SK-N-SH (cell line): Measurements from ENCODE around the gene PALLD. TPM values are rescaled to one million over a fixed set of nuclear protein-coding genes. Genes with fewer than 3 reads are reported as not detected.

Experiments used
- CTCF ChIA-PET: fragments of 300-600, 350-600 bp; formaldehyde crosslinking; extraction: SDS; loops from one replicate; lab custom pipeline; 2021; lab: Yijun Ruan, JAX
- POLR2A ChIA-PET: fragments of 350-600 bp; sonication (Branson Sonifier 250); formaldehyde crosslinking; extraction: SDS; loops from one replicate; lab custom pipeline; 2020; ENCODE audit warnings: antibody characterized with exemption, inconsistent platforms; lab: Yijun Ruan, JAX
- DNase-seq: peaks from one replicate; pipeline ENCODE4 v3.0.0; 2012
- H2AFZ ChIP-seq: fragments of 200-600 bp; sonication (generic); 2 replicates; pipeline ENCODE4 v1.8.1; 2016; ENCODE audit warnings: antibody characterized with exemption, mild to moderate bottlenecking, low read depth
- H3F3A ChIP-seq: fragments of 200-600 bp; sonication (generic); replicated peaks from 2 replicates; pipeline ENCODE3; 2016; ENCODE audit warnings: antibody characterized with exemption, mild to moderate bottlenecking; ENCODE audit not compliant: insufficient read depth
- H3K27ac ChIP-seq, 2 experiments: fragments of 200-500 bp in 1 of 2; fragments of 200-600 bp in 1 of 2; sonication (Bioruptor generic) in 1 of 2; sonication (generic), shearing (Covaris generic) in 1 of 2; 2 replicates each; pipeline versions ENCODE4 v1.5.1 to v1.6.1; 2014 to 2016; ENCODE audit warnings: low read depth in 2 of 2, inconsistent platforms in 1 of 2, low read length in 1 of 2, mild to moderate bottlenecking in 1 of 2, mixed read lengths in 1 of 2
- H3K27me3 ChIP-seq: fragments of 200-600 bp; sonication (generic), shearing (Covaris generic); 2 replicates; pipeline ENCODE4 v1.6.1; 2016; ENCODE audit warnings: mixed run types; ENCODE audit not compliant: insufficient read depth
- H3K36me3 ChIP-seq, 2 experiments: fragments of 200-500 bp in 1 of 2; fragments of 200-600 bp in 1 of 2; sonication (Bioruptor generic) in 1 of 2; sonication (generic) in 1 of 2; replicated peaks in 1 of 2; 2 replicates each; pipeline versions ENCODE3 to v1.5.1; 2014 to 2016; ENCODE audit warnings: low read length in 1 of 2, mild to moderate bottlenecking in 1 of 2; ENCODE audit not compliant: insufficient read depth in 2 of 2, control insufficient read depth in 1 of 2
- H3K4me1 ChIP-seq, 2 experiments: fragments of 200-500 bp in 1 of 2; fragments of 200-600 bp in 1 of 2; sonication (Bioruptor generic) in 1 of 2; sonication (generic), shearing (Covaris generic) in 1 of 2; 2 replicates each; pipeline versions ENCODE4 v1.5.1 to v1.6.1; 2014 to 2016; ENCODE audit warnings: low read depth in 1 of 2, low read length in 1 of 2, mixed run types in 1 of 2; ENCODE audit not compliant: insufficient read depth in 2 of 2, control insufficient read depth in 1 of 2
- H3K4me2 ChIP-seq: fragments of 200-600 bp; sonication (generic), shearing (Covaris generic); 2 replicates; pipeline ENCODE4 v1.6.1; 2017; ENCODE audit warnings: mixed run types
- H3K4me3 ChIP-seq, 2 experiments: fragments of 200-500 bp in 1 of 2; fragments of 200-600 bp in 1 of 2; sonication (Bioruptor generic) in 1 of 2; sonication (generic), shearing (Covaris generic) in 1 of 2; 2 replicates each; pipeline versions ENCODE4 v1.5.1 to v1.8.1; 2014 to 2016; ENCODE audit warnings: low read depth in 2 of 2, inconsistent platforms in 1 of 2, low read length in 1 of 2, mild to moderate bottlenecking in 1 of 2, mixed read lengths in 1 of 2, moderate library complexity in 1 of 2
- H3K79me2 ChIP-seq: fragments of 200-600 bp; sonication (generic); 2 replicates; pipeline ENCODE4 v1.8.1; 2017; ENCODE audit warnings: mild to moderate bottlenecking; ENCODE audit not compliant: insufficient read depth
- H3K9ac ChIP-seq: fragments of 200-600 bp; sonication (generic); 2 replicates; pipeline ENCODE4 v1.6.1; 2017; ENCODE audit warnings: mixed run types
- H3K9me2 ChIP-seq: fragments of 200-600 bp; sonication (generic); 2 replicates; pipeline ENCODE4 v1.6.1; 2017; ENCODE audit warnings: mixed run types
- H3K9me3 ChIP-seq: fragments of 200-600 bp; sonication (generic); 2 replicates; pipeline ENCODE4 v1.6.1; 2017; ENCODE audit warnings: mixed run types, mild to moderate bottlenecking, moderate library complexity
- H4K20me1 ChIP-seq: fragments of 200-600 bp; sonication (generic); 2 replicates; pipeline ENCODE4 v1.6.1; 2017; ENCODE audit warnings: mild to moderate bottlenecking, mixed run types; ENCODE audit not compliant: insufficient read depth
- CHD2 ChIP-seq: fragments of 150-350 bp; IDR thresholded peaks from 2 replicates; pipeline ENCODE4 v1.6.1; 2018; ENCODE audit warnings: low read length; ENCODE audit not compliant: partially characterized antibody
- ELF1 ChIP-seq: IDR thresholded peaks from 2 replicates; pipeline ENCODE4 v1.4.0; 2012
- FOSL2 ChIP-seq: IDR thresholded peaks from 2 replicates; pipeline ENCODE4 v1.4.0; 2012; ENCODE audit warnings: low read depth, mild to moderate bottlenecking, moderate library complexity, borderline replicate concordance
- FOXJ3 ChIP-seq: sonication (generic); formaldehyde crosslinking; IDR thresholded peaks from 2 replicates; pipeline ENCODE4 v1.5.1; 2020; ENCODE audit warnings: mild to moderate bottlenecking, missing genetic modification reagents
- GABPA ChIP-seq: IDR thresholded peaks from 2 replicates; pipeline ENCODE4 v1.4.0; 2012; ENCODE audit warnings: low read depth, mild to moderate bottlenecking
- JUND ChIP-seq: IDR thresholded peaks from 2 replicates; pipeline ENCODE4 v1.4.0; 2012
- MEF2A ChIP-seq: IDR thresholded peaks from 2 replicates; pipeline ENCODE4 v1.4.0; 2012; ENCODE audit warnings: low read depth, borderline replicate concordance
- POLR2AphosphoS5 ChIP-seq: IDR thresholded peaks from 2 replicates; pipeline ENCODE4 v1.6.1; 2012; ENCODE audit warnings: low read depth, low read length
- RAD21 ChIP-seq: IDR thresholded peaks from 2 replicates; pipeline ENCODE4 v1.6.1; 2012; ENCODE audit warnings: mild to moderate bottlenecking, low read length
- RCOR1 ChIP-seq: fragments of 150-350 bp; IDR thresholded peaks from 2 replicates; pipeline ENCODE4 v1.6.1; 2017; ENCODE audit warnings: antibody characterized with exemption, low read length
- RXRA ChIP-seq: IDR thresholded peaks from 2 replicates; pipeline ENCODE4 v1.4.0; 2012; ENCODE audit warnings: low read depth, mild to moderate bottlenecking, borderline replicate concordance
- SIN3A ChIP-seq: IDR thresholded peaks from 2 replicates; pipeline ENCODE4 v1.6.1; 2012; ENCODE audit warnings: low read depth, mild to moderate bottlenecking, low read length, moderate library complexity, borderline replicate concordance
- SMC3 ChIP-seq: IDR thresholded peaks from 2 replicates; pipeline ENCODE4 v1.6.1; 2012; ENCODE audit warnings: low read depth, low read length, improper control_type of control experiment
- TAF1 ChIP-seq: IDR thresholded peaks from 2 replicates; pipeline ENCODE4 v1.6.1; 2012; ENCODE audit warnings: low read depth, mild to moderate bottlenecking, low read length, moderate library complexity, borderline replicate concordance
- TEAD4 ChIP-seq: IDR thresholded peaks from 2 replicates; pipeline ENCODE4 v1.4.0; 2012; ENCODE audit warnings: mild to moderate bottlenecking, borderline replicate concordance; ENCODE audit not compliant: insufficient read depth
- WGBS: methylation state at CpG from one replicate; pipeline ENCODE4 v1.1.6; 2017; ENCODE audit warnings: low lambda C conversion rate; 5-methylcytosine and 5-hydroxymethylcytosine counted together
- polyA plus RNA-seq, 3 experiments: library from polyadenylated mRNA; depleted of rRNA; stranded (reverse); fragments of >200 nt; gene quantifications; 2 replicates each; pipeline ENCODE4 v1.2.3, GENCODE V29; 2012
- TF ChIP-seq, protein P1 (sequence below): fragments of 200-600 bp; sonication (generic); IDR thresholded peaks from 2 replicates; pipeline ENCODE4 v1.6.1; 2017; ENCODE audit warnings: antibody characterized with exemption, mild to moderate bottlenecking, moderate library complexity
- TF ChIP-seq, protein P2 (sequence below): IDR thresholded peaks from 2 replicates; pipeline ENCODE4 v1.6.1; 2012; ENCODE audit warnings: mild to moderate bottlenecking, low read depth, low read length, moderate library complexity
- TF ChIP-seq, protein P3 (sequence below): IDR thresholded peaks from 2 replicates; pipeline ENCODE4 v1.4.0; 2012; ENCODE audit warnings: low read depth, borderline replicate concordance

Gene PALLD
- polyA plus RNA-seq, 1 of the 3 experiments (the other 2 are of a cell fraction): 33.0 TPM

DNA sequence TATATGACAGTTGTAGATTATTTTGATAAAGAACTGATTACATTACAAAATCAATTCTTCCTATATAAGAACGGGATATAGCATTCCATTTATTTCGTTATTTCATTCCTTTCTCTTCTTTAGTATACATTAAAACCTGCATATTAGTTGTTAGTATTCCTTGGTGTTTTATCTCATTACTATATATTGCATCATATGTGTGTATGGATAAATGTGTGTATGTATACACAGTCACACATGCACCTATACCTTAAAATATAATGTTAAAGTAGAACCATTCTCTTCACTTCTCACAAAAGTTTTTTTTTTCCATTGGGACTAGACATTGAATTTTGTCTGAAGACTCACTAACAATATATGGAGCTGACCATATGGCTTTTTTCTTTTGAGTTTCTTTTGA, 5.3 kb upstream of the PALLD start:
- H3K9ac ChIP-seq: no peak overlapping the region
- POLR2A ChIA-PET: no interaction called here
- H3F3A ChIP-seq: no peaks in the 10 kb centered on the region
- H3K27me3 ChIP-seq: no peaks in the 10 kb centered on the region
- WGBS: 92% methylated on average over 2 of the region's 2 CpGs
- no peaks in the 10 kb centered on the region for H3K9me3 ChIP-seq
- H2AFZ ChIP-seq: no peak overlapping the region
- peaks cover 0 to 10% of the 10 kb centered on the region in 2 experiments; a peak in 2 of 4 replicates for H3K4me1 ChIP-seq
- no peak overlapping the region for H3K4me3 ChIP-seq
- no peaks in the 10 kb centered on the region for H4K20me1 ChIP-seq
- no peak overlapping the region for H3K4me2 ChIP-seq
- no peaks in the 10 kb centered on the region for H3K9me2 ChIP-seq
- no peaks in the 10 kb centered on the region for H3K79me2 ChIP-seq
- TF ChIP-seq, protein P1, sequence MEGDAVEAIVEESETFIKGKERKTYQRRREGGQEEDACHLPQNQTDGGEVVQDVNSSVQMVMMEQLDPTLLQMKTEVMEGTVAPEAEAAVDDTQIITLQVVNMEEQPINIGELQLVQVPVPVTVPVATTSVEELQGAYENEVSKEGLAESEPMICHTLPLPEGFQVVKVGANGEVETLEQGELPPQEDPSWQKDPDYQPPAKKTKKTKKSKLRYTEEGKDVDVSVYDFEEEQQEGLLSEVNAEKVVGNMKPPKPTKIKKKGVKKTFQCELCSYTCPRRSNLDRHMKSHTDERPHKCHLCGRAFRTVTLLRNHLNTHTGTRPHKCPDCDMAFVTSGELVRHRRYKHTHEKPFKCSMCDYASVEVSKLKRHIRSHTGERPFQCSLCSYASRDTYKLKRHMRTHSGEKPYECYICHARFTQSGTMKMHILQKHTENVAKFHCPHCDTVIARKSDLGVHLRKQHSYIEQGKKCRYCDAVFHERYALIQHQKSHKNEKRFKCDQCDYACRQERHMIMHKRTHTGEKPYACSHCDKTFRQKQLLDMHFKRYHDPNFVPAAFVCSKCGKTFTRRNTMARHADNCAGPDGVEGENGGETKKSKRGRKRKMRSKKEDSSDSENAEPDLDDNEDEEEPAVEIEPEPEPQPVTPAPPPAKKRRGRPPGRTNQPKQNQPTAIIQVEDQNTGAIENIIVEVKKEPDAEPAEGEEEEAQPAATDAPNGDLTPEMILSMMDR: no peak
- TF ChIP-seq SMC3: no peak
- TF ChIP-seq CHD2: no peak
- TF ChIP-seq TAF1: no peak
- TF ChIP-seq GABPA: no peak
- TF ChIP-seq RCOR1: no peak
- TF ChIP-seq POLR2AphosphoS5: no peak
- no peak for TF ChIP-seq JUND
- no peak for TF ChIP-seq RAD21
- no peak for TF ChIP-seq SIN3A
- no peak for TF ChIP-seq ELF1
- TF ChIP-seq, protein P2, sequence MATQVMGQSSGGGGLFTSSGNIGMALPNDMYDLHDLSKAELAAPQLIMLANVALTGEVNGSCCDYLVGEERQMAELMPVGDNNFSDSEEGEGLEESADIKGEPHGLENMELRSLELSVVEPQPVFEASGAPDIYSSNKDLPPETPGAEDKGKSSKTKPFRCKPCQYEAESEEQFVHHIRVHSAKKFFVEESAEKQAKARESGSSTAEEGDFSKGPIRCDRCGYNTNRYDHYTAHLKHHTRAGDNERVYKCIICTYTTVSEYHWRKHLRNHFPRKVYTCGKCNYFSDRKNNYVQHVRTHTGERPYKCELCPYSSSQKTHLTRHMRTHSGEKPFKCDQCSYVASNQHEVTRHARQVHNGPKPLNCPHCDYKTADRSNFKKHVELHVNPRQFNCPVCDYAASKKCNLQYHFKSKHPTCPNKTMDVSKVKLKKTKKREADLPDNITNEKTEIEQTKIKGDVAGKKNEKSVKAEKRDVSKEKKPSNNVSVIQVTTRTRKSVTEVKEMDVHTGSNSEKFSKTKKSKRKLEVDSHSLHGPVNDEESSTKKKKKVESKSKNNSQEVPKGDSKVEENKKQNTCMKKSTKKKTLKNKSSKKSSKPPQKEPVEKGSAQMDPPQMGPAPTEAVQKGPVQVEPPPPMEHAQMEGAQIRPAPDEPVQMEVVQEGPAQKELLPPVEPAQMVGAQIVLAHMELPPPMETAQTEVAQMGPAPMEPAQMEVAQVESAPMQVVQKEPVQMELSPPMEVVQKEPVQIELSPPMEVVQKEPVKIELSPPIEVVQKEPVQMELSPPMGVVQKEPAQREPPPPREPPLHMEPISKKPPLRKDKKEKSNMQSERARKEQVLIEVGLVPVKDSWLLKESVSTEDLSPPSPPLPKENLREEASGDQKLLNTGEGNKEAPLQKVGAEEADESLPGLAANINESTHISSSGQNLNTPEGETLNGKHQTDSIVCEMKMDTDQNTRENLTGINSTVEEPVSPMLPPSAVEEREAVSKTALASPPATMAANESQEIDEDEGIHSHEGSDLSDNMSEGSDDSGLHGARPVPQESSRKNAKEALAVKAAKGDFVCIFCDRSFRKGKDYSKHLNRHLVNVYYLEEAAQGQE: no peak
- no peak for TF ChIP-seq MEF2A
- TF ChIP-seq, all 33 proteins: peak for 0
- CTCF ChIA-PET: no interaction called here
- no peaks in the 10 kb centered on the region for H3K36me3 ChIP-seq
- no peak overlapping the region for H3K27ac ChIP-seq
- no peak for DNase-seq

DNA sequence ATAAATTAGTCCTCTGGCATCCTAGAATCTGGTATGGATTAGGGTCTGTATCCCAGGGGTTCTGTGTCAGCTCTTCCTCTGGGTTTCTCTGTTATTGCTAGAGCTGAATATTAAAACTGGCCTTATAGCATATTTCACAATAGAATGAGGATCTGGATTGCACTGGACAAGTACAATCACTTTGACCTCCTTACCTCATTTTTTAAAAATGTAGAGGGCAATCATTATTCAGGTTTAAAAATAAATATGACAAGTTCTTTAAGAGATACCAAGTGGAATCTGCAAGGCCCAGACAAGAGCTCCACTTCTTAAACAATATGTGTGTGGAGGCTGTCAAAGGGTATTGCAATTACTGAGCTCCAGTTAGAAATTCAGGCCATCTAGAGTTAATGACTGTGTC, 1.4 kb downstream of the PALLD start:
- POLR2A ChIA-PET: no interaction called here
- Histone ChIP-seq H3K9me2 (no peaks in the 10 kb centered on the region), H3K4me1 (peaks cover 0 to 4% of the 10 kb centered on the region in 2 experiments; a peak in 2 of 4 replicates), H3K27me3 (no peaks in the 10 kb centered on the region), H3K9me3 (no peaks in the 10 kb centered on the region), H3K36me3 (no peaks in the 10 kb centered on the region), H3K4me3 (no peak overlapping the region), H3K27ac (no peak overlapping the region), H3F3A (no peaks in the 10 kb centered on the region), H3K9ac (no peak overlapping the region), H3K79me2 (no peaks in the 10 kb centered on the region), H4K20me1 (no peaks in the 10 kb centered on the region), H3K4me2 (no peak overlapping the region), H2AFZ (peak overlapping the region; percentile 30; the same call in 1 of the 2 replicates)
- CTCF ChIA-PET: interaction anchor here (0.5 kb wide), 1 partner anchor 17 kb away, joined by 4 read pairs; no protein-coding TSS in a partner anchor
- no peak for DNase-seq
- TF ChIP-seq RAD21 (no peak), FOXJ3 (CRISPR knock-in tag) (no peak), GABPA (no peak), RCOR1 (no peak), FOSL2 (no peak), RXRA (no peak), TEAD4 (no peak)
- TF ChIP-seq, protein P3, sequence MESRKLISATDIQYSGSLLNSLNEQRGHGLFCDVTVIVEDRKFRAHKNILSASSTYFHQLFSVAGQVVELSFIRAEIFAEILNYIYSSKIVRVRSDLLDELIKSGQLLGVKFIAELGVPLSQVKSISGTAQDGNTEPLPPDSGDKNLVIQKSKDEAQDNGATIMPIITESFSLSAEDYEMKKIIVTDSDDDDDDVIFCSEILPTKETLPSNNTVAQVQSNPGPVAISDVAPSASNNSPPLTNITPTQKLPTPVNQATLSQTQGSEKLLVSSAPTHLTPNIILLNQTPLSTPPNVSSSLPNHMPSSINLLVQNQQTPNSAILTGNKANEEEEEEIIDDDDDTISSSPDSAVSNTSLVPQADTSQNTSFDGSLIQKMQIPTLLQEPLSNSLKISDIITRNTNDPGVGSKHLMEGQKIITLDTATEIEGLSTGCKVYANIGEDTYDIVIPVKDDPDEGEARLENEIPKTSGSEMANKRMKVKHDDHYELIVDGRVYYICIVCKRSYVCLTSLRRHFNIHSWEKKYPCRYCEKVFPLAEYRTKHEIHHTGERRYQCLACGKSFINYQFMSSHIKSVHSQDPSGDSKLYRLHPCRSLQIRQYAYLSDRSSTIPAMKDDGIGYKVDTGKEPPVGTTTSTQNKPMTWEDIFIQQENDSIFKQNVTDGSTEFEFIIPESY: no peak
- TF ChIP-seq, protein P2: no peak
